GM12865 (cell line): ENCODE results near the gene IQCK.
A peak's percentile ranks its signal among the peaks of the same experiment; 100 is the strongest.

Source experiments
- DNase-seq: peaks from one replicate; pipeline ENCODE4 v3.0.0; 2010; ENCODE audit warnings: low read depth
- H3K4me3 ChIP-seq: 2 replicates; pipeline ENCODE4 v1.5.1; 2011; ENCODE audit warnings: mild to moderate bottlenecking, low read depth, low read length, control low read depth
- CTCF ChIP-seq: IDR thresholded peaks from 2 replicates; pipeline ENCODE4 v1.5.1; 2011; ENCODE audit warnings: low read length, control low read depth, low read depth, inconsistent platforms; ENCODE audit not compliant: insufficient read depth; ENCODE audit errors: missing control alignments

Gene IQCK

GRCh38 chr16:19802612-19803011 lies 84.5 kb downstream of the IQCK start:
- H3K4me3 ChIP-seq: no peak overlapping the region
- DNase-seq: no peak
- TF ChIP-seq CTCF: no peak

- H3K4me3 ChIP-seq: no peak overlapping the region
- peak; percentile 22 for DNase-seq
- TF ChIP-seq CTCF: no peak
Measured at GRCh38 chr16:19804538-19805323, 86.7 kb downstream of the IQCK start.

- no peak for DNase-seq
- H3K4me3 ChIP-seq: no peak overlapping the region
- no peak for TF ChIP-seq CTCF
Measured at GRCh38 chr16:19805459-19806162, 87.5 kb downstream of the IQCK start.

GRCh38 chr16:19808061-19808641 lies 90.1 kb downstream of the IQCK start:
- TF ChIP-seq CTCF: no peak
- no peak overlapping the region for H3K4me3 ChIP-seq
- DNase-seq: peak; percentile 54

- DNase-seq: no peak
- no peak for TF ChIP-seq CTCF
- no peak overlapping the region for H3K4me3 ChIP-seq
Measured at GRCh38 chr16:19809121-19809635, 91.1 kb downstream of the IQCK start.

- no peak for TF ChIP-seq CTCF
- no peak for DNase-seq
- H3K4me3 ChIP-seq: no peak overlapping the region
Measured at GRCh38 chr16:19809693-19810092, 91.6 kb downstream of the IQCK start.
